Right lobe of liver (tissue), 6 donors: Measurements from ENCODE around the gene RAPGEFL1. TPM values are rescaled to one million over a fixed set of nuclear protein-coding genes. Genes with fewer than 3 reads are reported as not detected.
"Not testable (repeated sequence)": the region's sequence is repeated elsewhere in the genome, so short reads cannot be mapped to it uniquely, and the experiment has no call there.

Source experiments
- ATAC-seq, 4 donors: fragments of 200-7000 bp; cut with Tn5 transposase; one replicate each; pipeline ENCODE4 v1.9.1; 2020; ENCODE audit warnings: mild to moderate bottlenecking in 4 of 4, moderate library complexity in 4 of 4
- DNase-seq, 3 donors: peaks; one replicate each; pipeline ENCODE4 v3.0.0-alpha.2; 2020
- H3K27ac ChIP-seq, 3 donors: fragments of 200-600 bp; one replicate each; pipeline ENCODE4 v1.8.0; 2022
- H3K27me3 ChIP-seq, 2 donors: fragments of 200-600 bp; one replicate each; pipeline ENCODE4 v1.8.0; 2022
- H3K36me3 ChIP-seq, 4 donors: fragments of 200-600 bp; sonication (generic) in 1 of 4; one replicate each; pipeline versions ENCODE4 v1.5.1 to v1.8.0; 2017 to 2022; ENCODE audit warnings: control low read depth in 1 of 4
- H3K4me1 ChIP-seq, 4 donors: fragments of 200-600 bp; sonication (generic) in 1 of 4; one replicate each; pipeline versions ENCODE4 v1.5.1 to v1.8.0; 2017 to 2022; ENCODE audit warnings: control low read depth in 1 of 4
- H3K4me3 ChIP-seq, 3 donors: fragments of 200-600 bp; one replicate each; pipeline ENCODE4 v1.8.0; 2022
- H3K9me3 ChIP-seq, 4 donors: fragments of 200-600 bp; sonication (generic) in 1 of 4; one replicate each; pipeline versions ENCODE4 v1.5.1 to v1.8.0; 2017 to 2022; ENCODE audit warnings: control low read depth in 1 of 4
- POLR2A ChIP-seq: fragments of 450-650 bp; IDR thresholded peaks from one replicate; pipeline ENCODE4 v1.6.1; 2017; ENCODE audit warnings: antibody characterized with exemption, mild to moderate bottlenecking
- WGBS: methylation state at CpG from one replicate; pipeline ENCODE4 v1.1.6; 2018; ENCODE audit warnings: low coverage, low lambda C conversion rate; ENCODE audit not compliant: insufficient coverage; ENCODE audit errors: missing lambda C conversion rate; 5-methylcytosine and 5-hydroxymethylcytosine counted together
- intact Hi-C, 2 donors: fragments of 100-400 bp; cut with DNase I; formaldehyde crosslinking; loops; one replicate each; pipeline versions ENCODE4 v1.11.2 to v1.14.1; 2022
- total RNA-seq, 6 experiments: library from RNA; depleted of rRNA in 2 of 6; stranded (reverse); fragments of >200 nt in 2 of 6; fragmentation: NEBNext Ultra II Directional in 3 of 6; extraction: Animal tissue kit (Norgen Biotek cat#: 25700) in 3 of 6; gene quantifications; one replicate each; pipeline versions ENCODE4 v1.1.0 to v1.2.4, GENCODE V29; 2016 to 2023
- TF ChIP-seq, protein P1 (sequence below), 4 donors: fragments of 200-600 bp in 3 of 4; fragments of 450-650 bp in 1 of 4; IDR thresholded peaks; one replicate each; pipeline versions ENCODE4 v1.5.1 to v1.8.0; 2016 to 2022; ENCODE audit warnings: antibody characterized with exemption in 4 of 4, mild to moderate bottlenecking in 2 of 4
- donor health status: DM: no; HTN: yes; CAD: no.
- donor health status: DM: no; HTN: no; CAD: no.
- donor health status: DM: no; HTN: no; CAD: no.
- donor health status: DM: no; HTN: yes; CAD: no.
- donor health status: DM: no; HTN: yes; CAD: no.

Gene RAPGEFL1
- total RNA-seq, 6 experiments from 2014 or later: 1.4 to 16.5 (median 4.4) TPM

DNA sequence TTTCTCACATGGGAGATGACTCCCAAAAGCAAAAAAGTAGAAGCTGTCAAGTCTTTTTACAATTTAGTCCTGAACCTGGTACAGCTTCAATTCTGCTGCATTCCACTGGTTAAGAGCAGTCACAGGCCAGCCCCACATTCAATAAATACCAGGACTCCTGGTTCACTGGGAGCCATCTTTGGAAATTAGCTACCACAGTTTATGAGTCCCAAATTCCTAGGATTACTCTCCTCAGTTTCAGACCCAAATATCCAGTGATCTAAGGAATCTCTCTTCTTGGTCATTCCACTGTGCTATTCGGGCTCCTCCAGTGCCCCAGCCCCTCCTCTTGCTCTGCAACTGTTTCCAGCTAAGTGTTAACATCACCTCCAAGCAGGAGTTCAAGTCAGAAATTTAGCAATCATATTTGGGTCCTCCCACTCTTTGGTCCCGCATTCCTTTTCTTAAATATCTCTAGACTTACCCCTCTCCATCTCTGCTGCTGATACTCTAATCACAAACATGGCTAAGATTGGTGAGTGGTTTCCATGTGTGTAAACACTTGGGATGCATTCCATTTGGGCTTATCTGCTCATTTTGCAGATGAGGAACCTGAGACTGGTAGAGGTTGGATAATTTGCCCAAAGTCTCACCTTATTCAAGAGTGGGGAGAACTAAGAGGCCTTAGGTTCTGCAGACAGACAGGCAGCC, 32.3 kb downstream of the RAPGEFL1 start:
- ATAC-seq (no peak), DNase-seq (no peak)
- no peaks in the 10 kb centered on the region for H3K4me1 ChIP-seq
- H3K27me3 ChIP-seq: no peaks in the 10 kb centered on the region
- 80% methylated on average over 1 of the region's 2 CpGs for WGBS
- H3K9me3 ChIP-seq: no peaks in the 10 kb centered on the region
- no peak overlapping the region for H3K4me3 ChIP-seq
- H3K27ac ChIP-seq: no peak overlapping the region
- H3K36me3 ChIP-seq: no peaks in the 10 kb centered on the region
- intact Hi-C loops: no loop called here
- no peak for TF ChIP-seq POLR2A
- TF ChIP-seq, protein P1, sequence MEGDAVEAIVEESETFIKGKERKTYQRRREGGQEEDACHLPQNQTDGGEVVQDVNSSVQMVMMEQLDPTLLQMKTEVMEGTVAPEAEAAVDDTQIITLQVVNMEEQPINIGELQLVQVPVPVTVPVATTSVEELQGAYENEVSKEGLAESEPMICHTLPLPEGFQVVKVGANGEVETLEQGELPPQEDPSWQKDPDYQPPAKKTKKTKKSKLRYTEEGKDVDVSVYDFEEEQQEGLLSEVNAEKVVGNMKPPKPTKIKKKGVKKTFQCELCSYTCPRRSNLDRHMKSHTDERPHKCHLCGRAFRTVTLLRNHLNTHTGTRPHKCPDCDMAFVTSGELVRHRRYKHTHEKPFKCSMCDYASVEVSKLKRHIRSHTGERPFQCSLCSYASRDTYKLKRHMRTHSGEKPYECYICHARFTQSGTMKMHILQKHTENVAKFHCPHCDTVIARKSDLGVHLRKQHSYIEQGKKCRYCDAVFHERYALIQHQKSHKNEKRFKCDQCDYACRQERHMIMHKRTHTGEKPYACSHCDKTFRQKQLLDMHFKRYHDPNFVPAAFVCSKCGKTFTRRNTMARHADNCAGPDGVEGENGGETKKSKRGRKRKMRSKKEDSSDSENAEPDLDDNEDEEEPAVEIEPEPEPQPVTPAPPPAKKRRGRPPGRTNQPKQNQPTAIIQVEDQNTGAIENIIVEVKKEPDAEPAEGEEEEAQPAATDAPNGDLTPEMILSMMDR (IDR thresholded peaks at IDR 0.05): no peak

DNA sequence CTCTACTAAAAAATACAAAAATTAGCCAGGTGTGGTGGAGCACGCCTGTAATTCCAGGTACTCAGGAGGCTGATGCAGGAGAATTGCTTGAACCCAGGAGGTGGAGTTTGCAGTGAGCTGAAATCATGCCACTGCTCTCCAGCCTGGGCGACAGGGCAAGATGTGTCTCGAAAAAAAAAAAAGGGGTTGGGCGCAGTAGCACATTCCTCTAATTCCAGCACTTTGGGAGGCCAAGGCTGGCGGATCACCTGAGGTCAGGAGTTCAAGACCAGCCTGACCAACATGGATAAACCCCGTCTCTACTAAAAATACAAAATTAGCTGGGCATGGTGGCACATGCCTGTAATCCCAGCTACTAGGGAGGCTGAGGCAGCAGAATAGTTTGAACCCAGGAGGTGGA, 36.6 kb downstream of the RAPGEFL1 start:
- H3K27ac ChIP-seq, intact Hi-C loops, ATAC-seq, H3K9me3 ChIP-seq, DNase-seq, H3K4me1 ChIP-seq, H3K36me3 ChIP-seq, H3K27me3 ChIP-seq, H3K4me3 ChIP-seq: not testable (repeated sequence)
- WGBS: 80% methylated on average over 5 of the region's 6 CpGs

DNA sequence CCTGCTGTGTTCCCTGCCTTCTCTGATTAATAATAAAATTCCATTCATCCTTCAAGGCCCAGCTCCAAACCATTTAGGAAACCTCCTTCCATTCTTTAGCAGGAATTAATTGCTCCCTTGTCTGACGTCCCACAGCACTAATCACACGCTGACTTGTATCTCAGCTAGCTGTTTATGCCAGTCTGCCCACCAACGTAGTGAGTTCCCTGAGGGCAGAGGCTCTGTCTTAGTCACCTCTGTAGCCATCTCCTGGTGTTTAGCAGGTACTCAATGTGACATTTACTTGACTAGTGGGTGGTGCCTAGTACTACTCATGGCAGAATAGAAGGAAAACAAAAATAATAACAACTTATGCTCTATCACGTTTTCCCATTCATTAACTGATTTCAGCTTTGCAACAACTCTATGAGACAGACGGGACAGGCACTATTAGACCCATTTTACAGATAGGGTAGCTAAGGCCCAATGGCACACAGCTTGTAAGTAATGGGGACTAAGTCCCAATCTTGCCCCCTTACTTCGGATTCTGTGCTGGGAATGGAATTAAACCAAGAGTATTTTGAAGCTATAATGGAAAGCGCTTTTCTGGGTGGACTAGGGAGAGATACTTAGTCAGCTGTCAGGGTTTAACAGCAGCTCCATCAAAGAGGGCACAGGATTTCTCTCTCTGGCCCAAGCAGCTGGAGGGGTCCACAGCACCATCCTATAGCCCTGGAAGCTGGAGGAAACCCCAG, 40.9 kb downstream of the RAPGEFL1 start:
- Histone ChIP-seq H3K27me3 (no peaks in the 10 kb centered on the region), H3K27ac (no peak overlapping the region), H3K9me3 (no peaks in the 10 kb centered on the region), H3K4me1 (peaks cover 0 to 6% (median 2%) of the 10 kb centered on the region in 4 donors), H3K4me3 (peak overlapping the region in 1 of 3 donors; percentile 79), H3K36me3 (no peaks in the 10 kb centered on the region)
- DNase-seq (no peak), ATAC-seq (no peak)
- WGBS: 75% methylated on average over 6 of the region's 7 CpGs
- TF ChIP-seq, protein P1 (IDR thresholded peaks at IDR 0.05): no peak
- no peak for TF ChIP-seq POLR2A
- intact Hi-C loops: no loop called here

DNA sequence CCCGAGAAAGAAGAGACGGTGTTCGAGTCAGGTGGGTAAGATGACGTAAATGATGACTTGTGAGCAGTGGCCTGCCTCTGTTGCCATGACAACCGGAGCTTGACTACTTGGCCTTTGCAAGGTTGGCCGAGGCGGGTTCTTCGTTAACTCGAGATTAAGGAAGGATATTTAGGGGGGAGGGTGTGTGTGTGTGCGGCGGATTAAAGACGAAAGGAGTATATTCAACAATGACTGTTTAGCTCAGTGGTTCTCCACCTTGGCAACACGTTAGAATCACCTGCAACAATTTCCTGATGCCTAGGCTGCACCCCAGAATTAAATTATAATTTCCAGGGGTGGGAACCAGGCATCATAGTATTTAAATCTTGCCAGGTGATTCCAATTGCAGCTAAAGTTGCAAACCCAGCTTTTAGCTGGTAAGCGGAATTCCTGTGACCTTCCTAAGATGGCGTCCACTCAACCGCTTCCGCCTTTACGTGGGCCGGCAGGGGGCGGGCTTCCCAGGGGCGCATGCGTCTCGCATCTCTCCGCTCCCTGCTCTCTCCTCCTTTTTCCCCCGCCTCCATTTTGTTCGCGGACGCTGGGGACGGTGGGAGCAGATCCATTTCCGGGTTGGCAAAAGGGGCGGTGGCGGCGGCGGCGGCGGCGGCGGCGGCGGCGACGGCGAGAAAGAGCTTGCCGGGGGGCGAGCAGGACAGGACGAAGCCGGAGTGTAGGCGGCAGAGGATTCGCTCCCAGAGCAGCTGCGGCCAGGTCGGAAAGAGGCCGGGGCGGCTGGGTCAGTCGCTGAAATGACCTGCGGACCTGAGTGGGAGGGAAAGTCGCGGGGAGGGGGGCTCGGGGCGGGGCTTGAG, 41.7 kb downstream of the RAPGEFL1 start, which contains the start of gene WIPF2:
WIPF2 (plus strand) TSS at position 565 of the 854 bp plus-strand sequence. CDS start 37,156 bp downstream, outside the sequence.
- Histone ChIP-seq H3K27me3 (no peaks in the 10 kb centered on the region), H3K36me3 (no peaks in the 10 kb centered on the region), H3K27ac (peak within 1 kb of the TSS; percentile 64 to 87 (median 77)), H3K4me1 (peaks cover 0 to 6% (median 2%) of the 10 kb centered on the region in 4 donors), H3K4me3 (peak within 1 kb of the TSS; percentile 64 to 79 (median 75)), H3K9me3 (no peaks in the 10 kb centered on the region)
- intact Hi-C loops: no loop called here
- 2% methylated on average over 34 of the region's 59 CpGs for WGBS
- DNase-seq (peak; percentile 96 to 97 (median 97)), ATAC-seq (peak; percentile 99 to 100 (median 100))
- peak; percentile 42 for TF ChIP-seq POLR2A
- TF ChIP-seq, protein P1 (IDR thresholded peaks at IDR 0.05): peak; percentile 73 to 85 (median 79)
